ENCODE data around the gene PLA2G15. TPM values are rescaled to one million over a fixed set of nuclear protein-coding genes. Genes with fewer than 3 reads are reported as not detected.

PLA2G15 gene
- total RNA-seq, 4 donors from 2014 or later: 8.3 to 27.5 (median 17.6) TPM

DNA sequence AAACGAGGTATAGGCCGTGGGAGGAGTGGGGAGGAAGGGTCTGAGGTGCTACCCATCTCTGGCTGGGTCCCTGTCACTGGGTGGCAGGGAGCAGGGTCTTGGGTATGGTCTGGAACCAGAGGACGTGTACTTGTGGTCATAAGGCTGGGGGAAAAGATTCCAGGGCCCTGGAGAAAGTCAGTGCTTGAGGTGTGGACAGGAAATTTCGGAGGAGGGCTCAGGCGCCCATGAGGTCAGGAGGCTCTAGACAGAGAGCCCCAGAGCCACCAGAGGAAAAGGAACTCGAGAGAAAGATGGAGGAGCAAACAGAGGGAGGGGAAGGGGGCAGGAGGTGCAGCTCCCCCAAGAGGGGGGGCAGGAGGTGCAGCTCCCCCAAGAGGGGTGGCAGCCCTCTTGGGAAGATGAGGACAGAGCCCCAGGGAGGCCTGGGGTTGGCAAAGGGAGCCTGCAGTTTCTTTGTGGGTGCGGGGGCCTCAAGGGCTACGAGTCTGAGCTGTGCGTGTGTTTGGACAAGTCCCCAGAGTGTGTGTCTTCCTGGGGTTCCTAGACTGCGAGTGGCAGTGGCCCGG is 18.5 kb downstream of the PLA2G15 start:
- Histone ChIP-seq H3K4me1 (peaks cover 0 to 32% (median 9%) of the 10 kb centered on the region in 4 donors), H3K9me3 (no peaks in the 10 kb centered on the region), H3K27me3 (no peaks in the 10 kb centered on the region), H3K36me3 (peaks cover 0 to 17% (median 0%) of the 10 kb centered on the region in 3 donors), H3K4me3 (peak overlapping the region; percentile 81 to 91 (median 82)), H3K27ac (peak overlapping the region; percentile 96 to 99 (median 98))
- DNase-seq: no peak
- no peak for TF ChIP-seq CTCF (IDR thresholded peaks at IDR 0.05)
- TF ChIP-seq POLR2A (IDR thresholded peaks at IDR 0.05): no peak

DNA sequence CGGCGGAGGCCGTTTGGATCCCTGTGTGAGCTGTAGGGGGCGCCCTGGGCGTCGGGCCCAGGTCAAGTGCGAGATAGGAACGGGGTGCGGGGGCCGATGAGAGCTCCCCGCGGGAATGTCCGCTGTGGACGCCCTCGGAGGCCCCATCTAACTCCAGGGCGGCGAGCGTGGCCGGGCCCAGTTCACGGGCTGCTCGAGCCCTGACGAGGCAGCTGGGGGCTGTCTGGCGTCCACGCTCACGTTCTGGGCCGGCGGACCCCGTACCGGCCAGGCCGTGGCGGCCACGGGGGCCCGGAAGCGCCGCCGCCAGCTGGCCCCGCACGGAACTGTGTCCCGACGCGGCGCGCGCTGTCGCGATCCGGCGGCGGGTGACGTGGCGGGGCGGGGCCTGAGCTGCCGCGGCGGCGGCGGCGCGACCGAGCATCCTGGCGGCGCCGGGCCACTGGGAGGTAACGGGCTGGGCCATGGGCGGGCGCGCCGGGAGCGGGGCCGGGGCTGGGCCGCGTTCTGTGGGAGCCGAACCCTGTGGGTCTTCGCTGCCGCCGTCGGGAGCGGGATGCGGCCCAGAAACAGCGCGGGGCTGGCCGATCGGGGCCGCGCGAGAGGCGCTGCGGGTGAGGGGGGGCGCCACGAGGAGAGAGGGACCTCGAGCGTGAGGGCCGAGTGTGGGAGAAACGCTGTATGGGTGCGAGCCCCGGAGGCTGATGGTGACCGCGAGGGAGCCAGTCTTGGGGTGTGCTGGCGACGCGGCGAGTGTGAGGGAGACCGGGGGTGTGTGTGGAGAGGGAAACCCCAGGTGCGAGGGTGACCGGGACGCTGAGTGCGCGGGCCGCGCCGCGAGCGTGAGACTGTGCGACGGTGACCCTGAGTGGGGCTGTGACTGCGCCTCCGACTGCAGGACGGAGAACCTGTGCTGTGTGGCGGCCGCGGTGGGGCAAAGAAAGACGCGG is 19.2 kb downstream of the PLA2G15 start, which contains the start of gene SLC7A6:
Gene SLC7A6, plus strand, starts transcription at position 399 of the 950 bp plus-strand sequence. CDS start 10,201 bp downstream, outside the sequence.
- Histone ChIP-seq H3K36me3 (peaks cover 0 to 11% (median 0%) of the 10 kb centered on the region in 3 donors), H3K4me3 (peak within 1 kb of the TSS; percentile 81 to 91 (median 82)), H3K27ac (peak within 1 kb of the TSS; percentile 96 to 99 (median 98)), H3K9me3 (no peaks in the 10 kb centered on the region), H3K27me3 (no peaks in the 10 kb centered on the region), H3K4me1 (peaks cover 0 to 37% (median 9%) of the 10 kb centered on the region in 4 donors)
- DNase-seq: peak; percentile 81 to 89 (median 85)
- TF ChIP-seq CTCF (IDR thresholded peaks at IDR 0.05) (peak; percentile 25 to 75 (median 70)), POLR2A (IDR thresholded peaks at IDR 0.05) (peak in 1 of 2 donors; percentile 54)

DNA sequence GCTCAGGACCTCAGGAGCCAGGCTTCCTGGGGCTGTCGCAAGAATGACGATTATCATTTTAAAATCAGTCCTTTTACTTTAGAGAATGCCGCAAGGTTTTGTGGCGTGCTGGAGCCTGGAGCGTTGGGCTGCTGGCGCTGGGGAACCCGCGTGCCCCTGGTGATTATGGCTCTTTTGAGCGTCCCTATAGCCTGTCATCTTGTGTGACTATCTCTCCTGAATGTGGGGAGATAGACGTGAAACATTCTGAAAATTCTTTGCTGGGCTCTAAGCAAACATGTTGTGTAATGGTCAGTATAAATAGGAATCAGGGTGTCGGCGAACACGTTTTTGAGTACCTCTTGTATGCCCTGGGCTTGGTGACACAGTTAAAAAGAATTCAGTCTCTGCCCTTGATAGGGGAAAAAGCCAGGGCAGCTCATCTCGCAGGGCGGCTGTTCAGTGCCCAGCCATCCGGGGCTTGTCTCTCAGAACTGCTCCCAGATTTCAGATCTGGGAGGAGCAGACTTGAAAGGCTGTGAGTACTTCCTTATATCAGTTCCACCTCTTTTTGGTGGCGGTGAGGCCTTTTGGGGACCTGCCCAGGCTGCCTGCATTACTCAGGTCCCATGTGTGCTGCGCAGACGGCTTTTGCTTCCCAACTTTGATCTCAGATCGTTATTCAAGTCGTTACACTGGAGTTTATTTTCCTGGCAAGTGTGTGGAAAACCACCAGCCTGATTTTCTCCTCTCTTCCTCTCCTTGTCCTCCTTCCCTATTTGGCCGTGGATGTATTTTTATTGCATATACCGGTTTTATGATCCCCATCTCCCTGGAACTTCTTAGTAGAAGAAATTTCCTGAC is 20.1 kb downstream of the PLA2G15 start:
- Histone ChIP-seq H3K9me3 (no peaks in the 10 kb centered on the region), H3K27me3 (no peaks in the 10 kb centered on the region), H3K36me3 (peaks cover 0 to 2% (median 0%) of the 10 kb centered on the region in 3 donors), H3K4me3 (peak overlapping the region; percentile 81 to 91 (median 82)), H3K4me1 (peaks cover 0 to 37% (median 9%) of the 10 kb centered on the region in 4 donors), H3K27ac (peak overlapping the region; percentile 96 to 99 (median 98))
- no peak for TF ChIP-seq CTCF (IDR thresholded peaks at IDR 0.05)
- peak in 1 of 2 donors; percentile 30 for TF ChIP-seq POLR2A (IDR thresholded peaks at IDR 0.05)
- peak; percentile 62 to 78 (median 72) for DNase-seq

- H3K27ac ChIP-seq: peak overlapping the region in 1 of 4 donors; percentile 7
- no peak for DNase-seq
- H3K9me3 ChIP-seq: no peaks in the 10 kb centered on the region
- no peaks in the 10 kb centered on the region for H3K27me3 ChIP-seq
- no peak overlapping the region for H3K4me3 ChIP-seq
- H3K4me1 ChIP-seq: peaks cover 0 to 37% (median 15%) of the 10 kb centered on the region in 4 donors
- TF ChIP-seq POLR2A (IDR thresholded peaks at IDR 0.05): no peak
- no peaks in the 10 kb centered on the region for H3K36me3 ChIP-seq
These were observed 22.6 kb downstream of the PLA2G15 start for GRCh38 chr16:68267612-68268405.

- H3K4me1 ChIP-seq: peaks cover 0 to 32% (median 26%) of the 10 kb centered on the region in 4 donors
- TF ChIP-seq CTCF (IDR thresholded peaks at IDR 0.05) (no peak), POLR2A (IDR thresholded peaks at IDR 0.05) (no peak)
- H3K36me3 ChIP-seq: peaks cover 0 to 10% (median 0%) of the 10 kb centered on the region in 3 donors
- no peak overlapping the region for H3K4me3 ChIP-seq
- no peaks in the 10 kb centered on the region for H3K9me3 ChIP-seq
- no peaks in the 10 kb centered on the region for H3K27me3 ChIP-seq
- DNase-seq: no peak
- no peak overlapping the region for H3K27ac ChIP-seq
These were observed 24.6 kb downstream of the PLA2G15 start for GRCh38 chr16:68269793-68270192.
